Upper lobe of right lung (tissue), 1 donor: ENCODE measurements around the gene SS18L1. TPM values are rescaled to one million over a fixed set of nuclear protein-coding genes. Genes with fewer than 3 reads are reported as not detected.

Source experiments
- ATAC-seq: fragments of 200-7000 bp; cut with Tn5 transposase; one replicate; pipeline ENCODE4 v1.9.1; 2020; ENCODE audit warnings: mild to moderate bottlenecking, moderate library complexity
- DNase-seq: peaks from one replicate; pipeline ENCODE4 v3.0.0-alpha.2; 2020
- H3K27ac ChIP-seq: fragments of 200-600 bp; one replicate; pipeline ENCODE4 v1.8.0; 2022
- H3K27me3 ChIP-seq: fragments of 200-600 bp; one replicate; pipeline ENCODE4 v1.8.0; 2022; ENCODE audit warnings: mild to moderate bottlenecking
- H3K36me3 ChIP-seq: fragments of 200-600 bp; one replicate; pipeline ENCODE4 v1.8.0; 2022
- H3K4me1 ChIP-seq: fragments of 200-600 bp; one replicate; pipeline ENCODE4 v1.8.0; 2022
- H3K4me3 ChIP-seq: fragments of 200-600 bp; one replicate; pipeline ENCODE4 v1.8.0; 2022; ENCODE audit warnings: mild to moderate bottlenecking
- H3K9me3 ChIP-seq: fragments of 200-600 bp; one replicate; pipeline ENCODE4 v1.8.0; 2022
- intact Hi-C: fragments of 100-400 bp; cut with DNase I; formaldehyde crosslinking; loops from one replicate; pipeline ENCODE4 v1.11.0; 2022
- total RNA-seq: library from RNA; stranded (reverse); fragmentation: NEBNext Ultra II Directional; extraction: Animal tissue kit (Norgen Biotek cat#: 25700); gene quantifications from one replicate; pipeline ENCODE4 v1.2.1, GENCODE V29; 2021
- TF ChIP-seq, protein P1 (sequence below): fragments of 200-600 bp; IDR thresholded peaks from one replicate; pipeline ENCODE4 v1.8.0; 2022; ENCODE audit warnings: antibody characterized with exemption
- donor health status: DM: no; HTN: yes; CAD: no; lungs with severe emphysema.

Gene SS18L1
- total RNA-seq, 1 donor from 2014 or later: 12.6 TPM

DNA sequence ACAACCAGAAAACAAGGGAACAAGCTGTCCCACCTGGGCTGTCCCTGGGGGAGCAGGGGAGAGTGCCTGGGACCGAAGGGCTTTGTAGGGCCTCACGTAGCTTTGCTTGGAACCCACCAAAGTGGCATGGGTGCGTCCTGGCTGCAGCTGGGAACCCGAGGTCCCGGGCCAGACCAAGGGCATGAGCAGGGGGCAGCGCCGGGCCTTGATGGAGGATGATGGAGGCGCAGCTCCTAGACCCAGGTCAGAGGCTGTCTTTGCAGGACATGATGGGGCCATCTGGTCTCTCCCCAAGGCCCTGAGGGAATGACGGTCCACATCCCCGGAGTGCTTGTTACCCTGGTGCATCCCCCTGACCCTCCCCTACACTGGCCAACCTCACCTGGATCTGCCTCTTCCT, 87.1 kb downstream of the SS18L1 start:
- no peaks in the 10 kb centered on the region for H3K9me3 ChIP-seq
- no peak for ATAC-seq

DNA sequence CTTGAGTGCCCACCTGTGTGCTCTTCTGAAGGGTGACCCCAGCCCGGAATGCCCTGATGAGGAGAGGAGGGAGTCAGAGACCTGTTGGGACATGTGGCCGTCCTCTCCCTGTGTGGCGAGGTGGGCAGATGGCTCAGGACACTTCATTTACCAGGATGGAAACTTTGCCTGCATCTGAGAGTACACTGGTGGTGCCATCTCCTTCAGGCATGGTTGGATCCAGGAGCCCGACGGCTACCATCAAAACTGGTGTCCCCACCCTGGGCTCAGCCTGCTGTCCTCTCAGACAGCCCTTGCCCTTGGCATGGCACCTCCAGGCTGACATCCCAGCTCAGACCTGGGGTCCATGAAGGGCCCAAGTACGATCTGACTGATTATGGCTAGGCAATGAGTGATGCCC, 87.7 kb downstream of the SS18L1 start:
- Histone ChIP-seq H3K27me3 (peaks cover 5% of the 10 kb centered on the region), H3K27ac (no peak overlapping the region), H3K36me3 (no peaks in the 10 kb centered on the region), H3K4me1 (no peaks in the 10 kb centered on the region), H3K4me3 (no peak overlapping the region), H3K9me3 (no peaks in the 10 kb centered on the region)
- no peak for DNase-seq
- intact Hi-C loops: no loop called here
- TF ChIP-seq, protein P1, sequence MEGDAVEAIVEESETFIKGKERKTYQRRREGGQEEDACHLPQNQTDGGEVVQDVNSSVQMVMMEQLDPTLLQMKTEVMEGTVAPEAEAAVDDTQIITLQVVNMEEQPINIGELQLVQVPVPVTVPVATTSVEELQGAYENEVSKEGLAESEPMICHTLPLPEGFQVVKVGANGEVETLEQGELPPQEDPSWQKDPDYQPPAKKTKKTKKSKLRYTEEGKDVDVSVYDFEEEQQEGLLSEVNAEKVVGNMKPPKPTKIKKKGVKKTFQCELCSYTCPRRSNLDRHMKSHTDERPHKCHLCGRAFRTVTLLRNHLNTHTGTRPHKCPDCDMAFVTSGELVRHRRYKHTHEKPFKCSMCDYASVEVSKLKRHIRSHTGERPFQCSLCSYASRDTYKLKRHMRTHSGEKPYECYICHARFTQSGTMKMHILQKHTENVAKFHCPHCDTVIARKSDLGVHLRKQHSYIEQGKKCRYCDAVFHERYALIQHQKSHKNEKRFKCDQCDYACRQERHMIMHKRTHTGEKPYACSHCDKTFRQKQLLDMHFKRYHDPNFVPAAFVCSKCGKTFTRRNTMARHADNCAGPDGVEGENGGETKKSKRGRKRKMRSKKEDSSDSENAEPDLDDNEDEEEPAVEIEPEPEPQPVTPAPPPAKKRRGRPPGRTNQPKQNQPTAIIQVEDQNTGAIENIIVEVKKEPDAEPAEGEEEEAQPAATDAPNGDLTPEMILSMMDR: no peak
- no peak for ATAC-seq

More for the DNA sequence above, 87.1 kb downstream of the SS18L1 start:
- Histone ChIP-seq H3K27me3 (peaks cover 5% of the 10 kb centered on the region), H3K27ac (no peak overlapping the region), H3K4me3 (no peak overlapping the region), H3K36me3 (no peaks in the 10 kb centered on the region), H3K4me1 (no peaks in the 10 kb centered on the region)
- TF ChIP-seq, protein P1: no peak
- DNase-seq: no peak
- intact Hi-C loops: no loop called here

Other genes with a start within 250 kb of the SS18L1 start
- gene TAF4, start 77.9 kb upstream of the SS18L1 start, total RNA-seq: 19.6 TPM
- gene LSM14B, start 21.3 kb upstream of the SS18L1 start, total RNA-seq: 35.1 TPM
- 209 TPM for gene PSMA7, start 375 bp upstream of the SS18L1 start, total RNA-seq
- 26.5 TPM for gene MTG2, start 39.3 kb downstream of the SS18L1 start, total RNA-seq
- not detected for gene HRH3, start 76.5 kb downstream of the SS18L1 start, total RNA-seq
- 52.3 TPM for gene OSBPL2, start 94.8 kb downstream of the SS18L1 start, total RNA-seq
- 73.4 TPM for gene ADRM1, start 159.2 kb downstream of the SS18L1 start, total RNA-seq
- gene LAMA5, start 223.5 kb downstream of the SS18L1 start, total RNA-seq: 279 TPM
- gene RPS21, start 243.3 kb downstream of the SS18L1 start, total RNA-seq: 1,050 TPM